Measurements from ENCODE around the gene PITX1. TPM values are rescaled to one million over a fixed set of nuclear protein-coding genes. Genes with fewer than 3 reads are reported as not detected.

The PITX1 gene
- total and polyA plus RNA-seq, 2 donors (not counting 3 experiments of a cell fraction or from before 2014, with no cell fraction given), result 0.48 to 6.0 TPM

DNA sequence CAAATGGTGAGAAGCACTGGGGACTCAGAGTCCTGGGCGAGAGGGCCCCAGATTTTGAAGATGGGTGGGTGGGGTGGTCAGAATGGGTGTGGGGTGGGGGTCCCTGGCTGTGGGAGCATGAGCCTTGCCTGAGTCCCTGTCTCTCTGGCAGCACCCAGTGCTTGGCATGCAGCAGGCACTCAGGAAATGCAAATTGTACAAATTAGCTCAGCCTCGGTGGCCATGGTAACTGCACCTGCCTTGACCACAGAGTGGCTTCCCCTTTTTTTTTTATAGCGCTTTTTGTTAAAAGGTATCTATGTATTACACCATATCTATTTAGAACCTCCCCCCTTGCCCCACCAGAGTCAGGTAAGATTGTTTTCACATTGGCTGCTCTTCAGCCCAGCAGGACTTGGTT is 19.2 kb upstream of the PITX1 start:
- H3K4me1 ChIP-seq (ENCODE audit: control insufficient read depth, extremely low read depth, insufficient read depth, low read length), result no peaks in the 10 kb centered on the region
- no peak overlapping the region for H2AFZ ChIP-seq (ENCODE audit: low read depth, low read length)
- BruUV-seq (replicated peaks), result no TSS peak
- no peak overlapping the region for H3K27ac ChIP-seq (ENCODE audit: insufficient read depth, low read depth, low read length)
- peaks cover 59 to 62% of the 10 kb centered on the region in 2 experiments for H3K27me3 ChIP-seq (ENCODE audit: control insufficient read depth in 2 of 2, insufficient read depth in 2 of 2, low read length in 2 of 2)
- DNase-seq (ENCODE audit: low read depth, low spot score) (no peak), FAIRE-seq (no peak)
- POLR2A ChIA-PET, result no interaction called here
- no peaks in the 10 kb centered on the region for H3K36me3 ChIP-seq (ENCODE audit: control insufficient read depth in 2 of 2, extremely low read depth in 1 of 2, insufficient read depth in 2 of 2, low read length in 2 of 2)
- no peaks in the 10 kb centered on the region for H3K79me2 ChIP-seq (ENCODE audit: control insufficient read depth, insufficient read depth, low read length)
- H3K9me3 ChIP-seq (replicated peaks; ENCODE audit: control insufficient read depth, insufficient read depth, low read length), result no peaks in the 10 kb centered on the region
- H3K4me3 ChIP-seq (replicated peaks in 1 of 3; ENCODE audit: insufficient read depth in 1 of 3, low read depth in 1 of 3, low read length in 3 of 3), result no peak overlapping the region
- intact Hi-C loops (cut with micrococcal nuclease) (no loop called here), dilution Hi-C loops (cut with MboI; ENCODE audit: extremely low pct_ligation_motif_present, low sequenced_read_pairs) (no loop called here)
- no peak overlapping the region for H3K9ac ChIP-seq (replicated peaks; ENCODE audit: extremely low read depth, insufficient read depth, low read length)
- CTCF ChIA-PET, result interaction anchor here (0.6 to 1.3 kb wide), 4 partner anchors 9 to 275 kb away, joined by 3 to 4 read pairs (median 4); no protein-coding TSS in a partner anchor
- H3K9me1 ChIP-seq (replicated peaks; ENCODE audit: control insufficient read depth, extremely low read depth, insufficient read depth, low read length), result no peaks in the 10 kb centered on the region
- TF ChIP-seq, protein P1, sequence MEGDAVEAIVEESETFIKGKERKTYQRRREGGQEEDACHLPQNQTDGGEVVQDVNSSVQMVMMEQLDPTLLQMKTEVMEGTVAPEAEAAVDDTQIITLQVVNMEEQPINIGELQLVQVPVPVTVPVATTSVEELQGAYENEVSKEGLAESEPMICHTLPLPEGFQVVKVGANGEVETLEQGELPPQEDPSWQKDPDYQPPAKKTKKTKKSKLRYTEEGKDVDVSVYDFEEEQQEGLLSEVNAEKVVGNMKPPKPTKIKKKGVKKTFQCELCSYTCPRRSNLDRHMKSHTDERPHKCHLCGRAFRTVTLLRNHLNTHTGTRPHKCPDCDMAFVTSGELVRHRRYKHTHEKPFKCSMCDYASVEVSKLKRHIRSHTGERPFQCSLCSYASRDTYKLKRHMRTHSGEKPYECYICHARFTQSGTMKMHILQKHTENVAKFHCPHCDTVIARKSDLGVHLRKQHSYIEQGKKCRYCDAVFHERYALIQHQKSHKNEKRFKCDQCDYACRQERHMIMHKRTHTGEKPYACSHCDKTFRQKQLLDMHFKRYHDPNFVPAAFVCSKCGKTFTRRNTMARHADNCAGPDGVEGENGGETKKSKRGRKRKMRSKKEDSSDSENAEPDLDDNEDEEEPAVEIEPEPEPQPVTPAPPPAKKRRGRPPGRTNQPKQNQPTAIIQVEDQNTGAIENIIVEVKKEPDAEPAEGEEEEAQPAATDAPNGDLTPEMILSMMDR (IDR thresholded peaks at IDR 0.05; ENCODE audit: extremely low read depth in 1 of 2, insufficient read depth in 1 of 2, low read depth in 1 of 2, low read length in 2 of 2), result no peak
- TF ChIP-seq EZH2 (IDR thresholded peaks at IDR 0.05; ENCODE audit: borderline replicate concordance, low read depth, low read length, severe bottlenecking) (no peak), GATA2 (IDR thresholded peaks at IDR 0.05; ENCODE audit: insufficient read depth, insufficient read length, low read depth, low read length) (no peak), POLR2A (IDR thresholded peaks at IDR 0.05; ENCODE audit: low read depth, low read length) (no peak), FOS (IDR thresholded peaks at IDR 0.05; ENCODE audit: borderline replicate concordance, insufficient read depth, low read length) (no peak), POLR2AphosphoS5 (IDR thresholded peaks at IDR 0.05; ENCODE audit: insufficient read depth, low read depth, low read length) (no peak)
- TF ChIP-seq, protein P2, sequence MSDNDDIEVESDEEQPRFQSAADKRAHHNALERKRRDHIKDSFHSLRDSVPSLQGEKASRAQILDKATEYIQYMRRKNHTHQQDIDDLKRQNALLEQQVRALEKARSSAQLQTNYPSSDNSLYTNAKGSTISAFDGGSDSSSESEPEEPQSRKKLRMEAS (IDR thresholded peaks at IDR 0.05; ENCODE audit: insufficient read depth, insufficient read length), result no peak
- H4K20me1 ChIP-seq (replicated peaks; ENCODE audit: control insufficient read depth, extremely low read depth, insufficient read depth, low read length), result no peaks in the 10 kb centered on the region
- no peak overlapping the region for H3K4me2 ChIP-seq (ENCODE audit: insufficient read depth, low read length)
